NCI-H2196 (cell line): Measurements from ENCODE around the gene TEX28.
A peak's percentile ranks its signal among the peaks of the same experiment; 100 is the strongest.
"Not testable (repeated sequence)": the region's sequence is repeated elsewhere in the genome, so short reads cannot be mapped to it uniquely, and the experiment has no call there.

Experiments used
- DNase-seq: peaks from one replicate; lab custom pipeline; 2025; ENCODE audit not compliant: unreplicated experiment; lab: John Stamatoyannopoulos, UW

TEX28 gene

DNA sequence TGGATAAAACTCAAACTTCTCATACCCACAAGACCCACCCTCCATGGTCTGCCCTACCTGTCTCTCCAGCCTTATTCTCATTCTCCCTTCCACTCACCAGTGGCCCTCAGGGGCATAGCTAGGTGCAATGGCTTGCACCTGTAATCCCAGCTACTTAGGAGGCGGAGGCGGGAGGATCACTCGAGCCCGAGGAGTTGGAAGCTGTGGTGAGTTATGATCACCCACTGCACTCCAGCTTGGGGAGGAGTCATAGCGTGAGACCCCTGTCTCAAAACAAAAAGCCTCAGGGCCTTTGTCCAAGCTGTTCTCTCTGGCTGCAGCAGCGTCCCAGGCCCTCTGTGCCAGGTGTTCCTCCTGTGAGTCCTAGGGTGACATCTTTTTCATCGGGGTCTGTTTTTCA lies 17.2 kb upstream of the TEX28 start:
- no peak for DNase-seq

DNA sequence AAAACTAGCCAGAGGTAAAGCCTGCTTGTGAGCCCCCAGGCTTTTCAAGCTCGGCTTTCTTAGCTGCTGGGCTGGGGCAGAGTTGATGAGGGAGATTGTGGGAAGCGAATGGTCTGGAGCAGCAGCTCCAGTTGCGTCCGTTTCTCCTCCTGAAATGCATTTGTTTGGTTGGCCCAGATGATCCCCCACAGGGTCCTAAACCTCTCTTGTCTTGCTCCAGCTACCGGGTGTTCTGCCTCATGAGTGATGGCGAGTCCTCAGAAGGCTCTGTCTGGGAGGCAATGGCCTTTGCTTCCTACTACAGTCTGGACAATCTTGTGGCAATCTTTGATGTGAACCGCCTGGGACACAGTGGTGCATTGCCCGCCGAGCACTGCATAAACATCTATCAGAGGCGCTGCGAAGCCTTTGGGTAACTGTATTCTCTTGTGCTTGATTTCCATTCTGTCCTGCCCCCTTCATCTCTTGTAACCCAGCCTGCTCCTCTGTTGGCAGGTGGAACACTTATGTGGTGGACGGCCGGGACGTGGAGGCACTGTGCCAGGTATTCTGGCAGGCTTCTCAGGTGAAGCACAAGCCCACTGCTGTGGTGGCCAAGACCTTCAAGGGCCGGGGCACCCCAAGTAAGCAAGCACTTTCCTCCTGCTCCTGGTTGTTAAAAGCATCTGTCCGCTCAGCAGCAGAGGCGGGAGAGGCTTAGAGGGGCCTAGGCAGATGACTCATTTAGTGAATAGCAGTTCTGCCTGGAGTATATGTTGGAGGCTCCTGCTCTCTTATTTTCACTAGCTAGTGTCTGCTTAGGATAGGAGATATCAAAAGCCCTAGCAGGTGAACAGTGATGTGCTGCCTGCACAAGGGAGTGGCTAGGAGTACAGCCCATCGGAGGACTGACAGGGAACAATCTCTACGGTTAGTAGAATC lies 16.0 kb upstream of the TEX28 start:
- no peak for DNase-seq

GRCh38 chrX:154309041-154309775 lies 14.3 kb upstream of the TEX28 start:
- no peak for DNase-seq

DNA sequence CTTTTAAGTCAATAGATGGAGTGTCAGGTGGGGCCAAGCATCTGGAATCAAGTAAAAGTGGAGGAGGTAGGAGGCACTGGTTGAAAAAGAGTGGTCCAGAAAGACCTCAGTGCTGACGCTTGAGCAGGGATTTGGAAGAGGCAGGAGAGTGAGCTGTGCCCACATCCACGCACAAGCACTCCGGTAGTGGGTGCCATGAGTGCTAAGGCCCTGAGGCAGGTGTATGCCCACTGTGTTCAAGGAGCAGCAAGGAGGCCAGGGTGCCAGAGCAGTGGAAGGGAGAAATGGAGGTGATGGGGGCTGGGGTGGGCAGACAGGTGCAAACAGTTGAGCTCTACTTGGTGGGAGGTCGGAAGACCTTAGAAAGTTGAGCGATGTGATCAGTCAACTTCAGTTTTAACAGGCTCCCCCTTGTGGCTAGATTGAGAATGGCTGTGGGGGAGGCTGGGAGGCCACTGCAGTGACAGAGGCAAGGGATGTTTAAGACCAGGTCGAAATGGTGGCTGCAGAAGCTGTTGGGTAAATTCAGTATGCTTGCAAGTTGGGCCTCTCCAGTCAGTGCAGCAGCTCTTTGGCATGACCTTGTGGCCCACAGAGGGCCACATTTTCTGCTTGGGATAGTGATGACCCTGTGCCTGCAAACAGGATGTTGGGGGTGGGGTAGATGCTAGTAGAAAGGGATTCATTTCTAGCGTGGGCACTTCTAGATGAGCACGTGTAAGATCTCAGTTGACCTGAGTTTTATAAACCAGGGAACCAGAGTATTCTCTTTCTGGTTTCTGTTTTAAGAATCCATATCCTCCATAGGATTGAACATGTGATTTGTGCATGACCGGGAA lies 13.4 kb upstream of the TEX28 start:
- peak; percentile 39 for DNase-seq

GRCh38 chrX:154307202-154307601 lies 12.3 kb upstream of the TEX28 start:
- DNase-seq = no peak

GRCh38 chrX:154305541-154306205 lies 10.7 kb upstream of the TEX28 start:
- DNase-seq = no peak

GRCh38 chrX:154304846-154305245 lies 9.9 kb upstream of the TEX28 start:
- no peak for DNase-seq

DNA sequence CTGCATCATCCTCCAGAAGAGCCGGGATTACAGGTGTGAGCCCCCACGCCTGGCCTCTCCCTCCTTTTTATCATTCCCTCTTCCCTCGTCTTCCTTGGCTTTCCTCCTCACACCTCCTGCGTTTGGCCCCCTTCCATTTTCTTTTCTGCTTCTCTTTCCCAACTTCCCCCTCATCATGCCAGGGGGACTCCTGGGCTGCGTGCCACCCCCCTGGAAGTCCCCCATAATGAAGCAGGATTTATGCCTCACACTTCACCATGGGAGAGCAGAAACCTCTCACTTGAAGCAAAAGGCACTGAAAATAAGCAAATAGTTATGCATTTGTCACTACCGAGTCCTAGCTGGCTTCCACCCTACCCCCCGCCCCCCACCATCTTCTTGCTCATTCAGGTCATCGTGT lies 8.6 kb upstream of the TEX28 start:
- no peak for DNase-seq

DNA sequence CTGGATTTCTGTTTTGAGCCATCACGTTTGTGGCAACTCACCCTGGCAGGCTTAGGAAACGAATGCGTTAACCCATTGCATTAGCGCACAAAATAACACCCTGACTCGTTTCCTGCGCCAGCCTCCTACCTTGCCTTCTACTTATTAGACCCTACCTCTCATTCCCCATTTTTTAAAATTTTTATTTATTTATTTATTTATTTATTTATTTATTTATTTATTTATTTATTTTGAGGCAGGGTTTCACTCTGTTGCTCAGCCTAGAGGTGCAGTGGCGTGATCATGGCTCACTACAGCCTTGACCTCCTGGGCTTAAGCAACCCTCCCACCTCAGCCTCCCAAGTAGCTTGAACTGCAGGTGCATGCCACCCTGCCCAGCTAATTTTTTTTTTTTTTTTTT lies 8.1 kb upstream of the TEX28 start:
- DNase-seq = not testable (repeated sequence)

DNA sequence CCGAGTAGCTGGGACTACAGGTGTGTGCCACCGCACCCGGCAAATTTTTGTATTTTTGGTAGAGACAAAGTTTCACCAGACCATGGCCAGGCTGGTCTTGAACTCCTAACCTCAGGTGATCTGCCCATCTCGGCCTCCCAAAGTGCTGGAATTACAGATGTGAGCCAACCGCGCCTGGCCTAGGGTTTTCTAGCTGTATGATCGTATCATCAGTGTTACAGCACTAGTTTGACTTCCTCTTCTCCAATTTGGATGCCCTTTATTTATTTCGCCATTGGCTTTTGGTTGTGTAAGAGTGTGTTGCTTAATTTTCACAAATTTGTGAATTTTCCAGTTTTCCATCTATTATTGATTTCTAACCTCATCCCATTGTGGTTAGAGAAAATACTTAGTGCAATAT lies 5.9 kb upstream of the TEX28 start:
- DNase-seq = no peak

DNA sequence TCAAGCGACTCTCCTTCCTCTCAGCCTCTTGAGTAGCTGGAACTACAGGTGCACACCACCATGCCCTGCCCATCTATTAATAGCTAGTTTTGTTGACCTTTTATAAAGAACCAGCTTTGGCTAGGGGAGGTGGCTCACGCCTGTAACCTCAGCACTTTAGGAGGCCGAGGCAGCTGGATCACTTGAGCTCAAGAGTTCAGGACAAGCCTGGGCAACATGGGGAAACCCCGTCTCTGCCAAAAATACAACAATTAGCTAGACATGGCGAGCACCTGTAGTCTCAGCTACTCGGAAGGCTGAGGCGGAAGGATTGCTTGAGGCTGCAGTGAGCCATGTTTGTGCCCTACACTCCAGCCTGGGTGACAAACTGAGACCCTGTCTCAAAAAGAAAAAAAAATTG lies 3.4 kb upstream of the TEX28 start:
- peak; percentile 71 for DNase-seq

DNA sequence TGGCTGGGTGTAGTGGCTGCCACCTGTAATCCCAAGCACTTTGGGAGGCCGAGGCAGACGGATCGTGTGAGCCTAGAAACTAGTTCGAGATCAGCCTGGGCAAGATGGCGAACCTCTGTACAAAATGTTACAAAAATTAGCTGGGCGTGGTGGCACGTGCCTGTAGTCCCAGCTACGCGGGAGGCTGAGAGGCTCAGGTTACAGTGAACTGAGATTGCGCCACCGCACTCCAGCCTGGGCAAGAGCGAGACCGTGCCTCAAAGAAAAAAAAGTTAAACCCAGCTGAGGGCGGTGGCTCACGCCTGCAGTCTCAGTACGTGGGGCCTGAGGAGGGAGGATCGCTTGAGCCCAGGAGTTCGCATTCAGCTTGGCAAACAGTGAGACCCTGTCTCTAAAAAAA lies 1.8 kb upstream of the TEX28 start:
- no peak for DNase-seq

GRCh38 chrX:154295664-154296310 lies 863 bp upstream of the TEX28 start, which contains the start of gene TKTL1:
Gene TKTL1, plus strand, starts transcription at chrX:154295795. Its CDS starts 65 bp downstream, at chrX:154295860.
- DNase-seq = no peak

DNA sequence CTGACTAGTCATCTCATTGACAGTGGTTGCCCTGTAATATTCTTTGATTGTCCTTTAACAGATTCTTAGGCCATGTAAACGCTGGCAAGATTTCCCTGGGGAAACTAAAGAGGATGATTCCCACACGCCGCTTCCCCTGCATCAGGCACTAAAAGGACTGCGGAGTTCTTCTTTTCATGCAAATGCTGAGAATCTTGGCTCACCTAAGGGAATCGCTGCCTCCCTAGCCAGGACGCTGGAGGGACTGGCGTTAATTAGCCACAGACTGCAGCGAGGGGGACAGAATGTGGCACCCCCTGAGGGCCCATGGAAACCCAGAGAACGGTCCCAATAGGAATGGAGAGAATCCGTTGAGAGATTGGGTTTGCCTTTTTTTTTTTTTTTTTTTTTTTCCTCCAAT lies 8.5 kb downstream of the TEX28 start:
- DNase-seq = not testable (repeated sequence)

DNA sequence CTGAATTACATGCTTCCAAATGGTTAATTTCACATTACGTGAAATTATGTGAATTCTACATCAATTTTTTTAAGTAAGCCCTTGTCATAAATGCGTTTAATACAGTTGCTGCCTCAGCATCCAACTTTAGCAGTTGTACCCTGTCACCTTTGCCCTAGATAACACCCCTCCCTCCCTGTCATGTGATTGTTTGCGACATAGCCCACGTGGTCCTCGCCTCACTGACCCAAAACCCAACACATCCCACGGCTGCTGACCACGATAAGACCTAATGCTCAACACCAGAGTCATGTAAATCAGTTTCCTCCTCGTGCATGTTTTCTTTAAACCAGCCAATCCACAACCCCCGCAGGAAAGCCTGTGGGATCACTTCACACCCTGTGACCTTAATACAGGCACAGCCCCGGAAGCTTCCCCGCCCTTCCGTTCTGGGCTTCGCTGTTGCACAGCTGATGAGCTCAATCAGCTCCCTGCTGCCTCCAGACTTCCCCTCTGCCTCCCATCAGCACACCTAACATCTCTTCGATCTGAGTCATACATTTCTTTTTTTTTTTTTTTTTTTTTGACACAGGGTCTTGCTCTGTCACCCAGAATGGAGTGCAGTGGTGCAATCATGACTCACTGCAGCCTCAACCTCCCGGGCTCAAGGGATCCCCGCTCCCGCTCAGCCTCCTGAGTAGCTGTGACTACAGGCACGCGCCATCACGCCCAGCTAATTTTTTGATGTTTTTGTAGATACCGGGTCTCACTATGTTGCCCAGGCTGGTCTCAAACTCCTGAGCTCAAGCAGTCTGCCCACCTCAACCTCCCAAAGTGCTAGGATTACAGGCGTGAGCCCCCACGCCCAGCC lies 10.2 kb downstream of the TEX28 start:
- DNase-seq = not testable (repeated sequence)

- DNase-seq = not testable (repeated sequence)
Measured at GRCh38 chrX:154269245-154269644, 25.7 kb downstream of the TEX28 start.

- not testable (repeated sequence) for DNase-seq
Measured at GRCh38 chrX:154263072-154263471, 31.9 kb downstream of the TEX28 start.

DNA sequence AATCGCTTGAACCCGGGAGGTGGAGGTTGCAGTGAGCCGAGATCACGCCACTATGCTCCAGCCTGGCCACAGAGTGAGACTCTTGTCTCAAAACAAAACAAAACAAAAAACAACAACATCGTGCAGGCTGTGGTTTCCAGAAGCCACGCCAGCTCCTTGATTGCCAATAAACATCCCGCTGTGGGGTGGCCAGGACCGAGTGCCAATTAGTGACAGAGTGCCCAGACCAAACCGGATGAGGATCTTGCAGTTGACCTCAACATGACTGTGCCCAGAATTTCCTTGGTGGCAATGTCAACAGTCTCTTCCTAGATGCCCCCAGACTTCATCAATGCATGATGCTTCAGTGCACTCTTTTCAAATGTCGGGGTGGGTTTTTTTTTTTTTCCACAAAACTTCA lies 36.2 kb downstream of the TEX28 start:
- not testable (repeated sequence) for DNase-seq

DNA sequence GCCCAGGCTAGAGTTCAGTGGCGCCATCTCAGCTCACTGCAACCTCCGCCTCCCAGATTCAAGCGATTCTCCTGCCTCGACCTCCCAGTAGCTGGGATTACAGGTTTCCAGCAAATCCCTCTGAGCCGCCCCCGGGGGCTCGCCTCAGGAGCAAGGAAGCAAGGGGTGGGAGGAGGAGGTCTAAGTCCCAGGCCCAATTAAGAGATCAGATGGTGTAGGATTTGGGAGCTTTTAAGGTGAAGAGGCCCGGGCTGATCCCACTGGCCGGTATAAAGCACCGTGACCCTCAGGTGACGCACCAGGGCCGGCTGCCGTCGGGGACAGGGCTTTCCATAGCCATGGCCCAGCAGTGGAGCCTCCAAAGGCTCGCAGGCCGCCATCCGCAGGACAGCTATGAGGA lies 37.6 kb downstream of the TEX28 start, which contains the start of gene OPN1MW3:
TSS of gene OPN1MW3 (plus strand) at position 301 of the 400 bp plus-strand sequence. CDS start at position 339, 38 bp downstream.
- not testable (repeated sequence) for DNase-seq
